Measurements from ENCODE around the gene NRL.

The NRL gene

DNA sequence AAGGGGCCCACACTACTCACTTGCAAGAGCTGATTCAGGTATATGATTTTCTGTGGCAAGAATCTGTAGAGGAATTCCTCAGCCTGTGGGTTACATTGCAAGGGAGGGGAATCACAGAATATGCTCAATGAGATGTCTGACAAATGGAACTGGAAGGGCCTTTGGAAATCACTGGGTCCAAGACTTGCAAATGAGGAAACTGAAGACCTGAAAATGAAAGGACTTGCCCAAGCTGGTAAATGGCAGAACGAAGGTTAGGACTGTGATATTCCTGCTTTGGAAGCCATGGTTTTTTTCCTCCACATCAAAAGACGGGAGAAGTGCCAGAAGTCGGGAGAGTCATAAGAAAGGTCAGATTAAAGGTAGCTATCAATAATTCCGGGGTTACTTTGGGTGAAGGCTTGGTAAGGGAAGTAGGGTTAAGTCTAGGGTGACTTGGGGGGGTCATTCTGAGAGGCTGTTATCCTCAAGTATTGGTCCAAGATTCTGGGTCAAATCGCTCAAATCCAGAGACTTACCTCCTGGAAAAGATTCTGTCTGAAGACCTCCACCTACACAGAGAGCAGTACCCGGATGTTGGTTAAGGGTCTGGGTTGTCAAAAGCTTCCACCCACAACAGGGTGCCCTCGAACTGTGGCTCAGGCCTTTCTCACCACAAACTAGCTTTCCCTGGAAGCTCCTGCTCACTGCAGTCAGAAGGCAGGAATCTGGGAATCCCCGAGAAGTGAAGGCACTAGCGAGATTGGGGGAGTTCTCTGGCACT lies 31.1 kb upstream of the NRL start:
- no peak for DNase-seq
- Histone ChIP-seq H3K9me3 (ENCODE audit: severe bottlenecking) (no peaks in the 10 kb centered on the region), H3K4me3 (ENCODE audit: low read depth, low read length) (peak overlapping the region; percentile 60), H3K27me3 (ENCODE audit: insufficient read depth, low read depth, severe bottlenecking) (no peaks in the 10 kb centered on the region), H3K36me3 (peaks cover 40% of the 10 kb centered on the region), H3K27ac (peak overlapping the region; percentile 76)
- TF ChIP-seq, protein P1, sequence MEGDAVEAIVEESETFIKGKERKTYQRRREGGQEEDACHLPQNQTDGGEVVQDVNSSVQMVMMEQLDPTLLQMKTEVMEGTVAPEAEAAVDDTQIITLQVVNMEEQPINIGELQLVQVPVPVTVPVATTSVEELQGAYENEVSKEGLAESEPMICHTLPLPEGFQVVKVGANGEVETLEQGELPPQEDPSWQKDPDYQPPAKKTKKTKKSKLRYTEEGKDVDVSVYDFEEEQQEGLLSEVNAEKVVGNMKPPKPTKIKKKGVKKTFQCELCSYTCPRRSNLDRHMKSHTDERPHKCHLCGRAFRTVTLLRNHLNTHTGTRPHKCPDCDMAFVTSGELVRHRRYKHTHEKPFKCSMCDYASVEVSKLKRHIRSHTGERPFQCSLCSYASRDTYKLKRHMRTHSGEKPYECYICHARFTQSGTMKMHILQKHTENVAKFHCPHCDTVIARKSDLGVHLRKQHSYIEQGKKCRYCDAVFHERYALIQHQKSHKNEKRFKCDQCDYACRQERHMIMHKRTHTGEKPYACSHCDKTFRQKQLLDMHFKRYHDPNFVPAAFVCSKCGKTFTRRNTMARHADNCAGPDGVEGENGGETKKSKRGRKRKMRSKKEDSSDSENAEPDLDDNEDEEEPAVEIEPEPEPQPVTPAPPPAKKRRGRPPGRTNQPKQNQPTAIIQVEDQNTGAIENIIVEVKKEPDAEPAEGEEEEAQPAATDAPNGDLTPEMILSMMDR (IDR thresholded peaks at IDR 0.05; ENCODE audit: low read depth, low read length) = no peak

DNA sequence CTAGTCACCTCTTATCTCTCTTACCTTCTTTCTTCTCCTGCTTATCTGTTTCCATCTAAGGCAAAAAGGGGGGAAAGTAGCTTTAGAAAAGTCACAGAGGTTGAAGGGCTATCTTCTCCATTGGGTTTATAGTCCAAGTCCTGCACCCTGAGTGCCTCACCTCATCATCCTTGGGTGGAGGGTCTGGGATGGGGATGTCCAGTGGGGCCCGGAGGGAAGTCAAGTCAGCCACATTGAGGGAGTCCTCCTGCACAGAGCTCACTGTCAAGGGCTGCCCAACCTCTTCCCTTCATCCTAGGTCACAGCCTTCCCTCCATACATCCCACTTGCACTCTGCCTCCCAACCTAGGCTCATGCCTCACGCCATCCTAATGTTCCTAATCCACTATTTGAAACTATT lies 30.5 kb upstream of the NRL start:
- no peak overlapping the region for H3K27ac ChIP-seq

DNA sequence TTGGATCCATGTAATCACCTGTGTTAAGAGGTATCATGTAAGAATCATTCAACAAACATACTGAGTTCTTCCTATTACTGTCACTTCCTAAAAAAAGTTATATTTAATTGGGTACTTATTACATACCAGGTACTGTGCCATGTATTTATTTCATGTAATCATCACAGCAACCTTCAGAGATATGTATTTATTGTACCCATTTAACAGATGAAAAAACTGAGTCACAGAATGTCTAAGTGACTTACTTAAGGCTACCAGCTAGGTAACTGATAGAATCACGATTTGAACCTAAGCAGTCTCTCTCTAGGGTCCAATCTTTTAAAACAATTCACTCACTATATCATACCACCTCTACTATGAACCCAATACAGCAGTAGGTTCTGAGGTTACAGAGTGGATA lies 29.7 kb upstream of the NRL start:
- Histone ChIP-seq H3K27ac (no peak overlapping the region), H3K9me3 (ENCODE audit: severe bottlenecking) (no peaks in the 10 kb centered on the region), H3K36me3 (peaks cover 32% of the 10 kb centered on the region), H3K4me3 (ENCODE audit: low read depth, low read length) (no peak overlapping the region), H3K27me3 (ENCODE audit: insufficient read depth, low read depth, severe bottlenecking) (no peaks in the 10 kb centered on the region)
- DNase-seq = no peak
- TF ChIP-seq, protein P1 (IDR thresholded peaks at IDR 0.05; ENCODE audit: low read depth, low read length) = no peak

More for the DNA sequence above, 30.5 kb upstream of the NRL start:
- Histone ChIP-seq H3K4me3 (ENCODE audit: low read depth, low read length) (no peak overlapping the region), H3K9me3 (ENCODE audit: severe bottlenecking) (no peaks in the 10 kb centered on the region), H3K27me3 (ENCODE audit: insufficient read depth, low read depth, severe bottlenecking) (no peaks in the 10 kb centered on the region), H3K36me3 (peaks cover 35% of the 10 kb centered on the region)
- DNase-seq = no peak
- TF ChIP-seq, protein P1 (IDR thresholded peaks at IDR 0.05; ENCODE audit: low read depth, low read length) = no peak

DNA sequence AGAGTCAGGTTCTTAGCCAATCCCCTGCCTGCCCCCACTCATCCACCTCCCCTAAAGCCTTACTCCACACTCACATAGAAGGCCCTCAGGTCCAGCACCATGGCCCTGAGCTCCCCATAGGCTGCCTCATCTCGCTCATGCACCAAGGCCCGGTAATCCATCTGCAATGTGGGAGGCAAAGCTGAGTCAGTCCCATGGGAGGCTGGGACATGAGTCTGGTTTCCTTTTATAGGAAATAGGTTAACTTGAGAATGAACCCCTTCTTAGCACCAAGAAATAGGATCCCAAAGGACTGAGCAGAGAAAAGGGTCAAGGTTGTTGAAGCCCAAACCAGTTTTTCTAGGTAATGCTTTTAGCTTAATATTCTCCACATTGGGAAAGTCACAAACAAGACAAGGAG lies 28.8 kb upstream of the NRL start:
- H3K36me3 ChIP-seq = peaks cover 32% of the 10 kb centered on the region
- H3K27ac ChIP-seq = no peak overlapping the region
- DNase-seq = no peak
- TF ChIP-seq, protein P1 (IDR thresholded peaks at IDR 0.05; ENCODE audit: low read depth, low read length) = no peak
- H3K27me3 ChIP-seq (ENCODE audit: insufficient read depth, low read depth, severe bottlenecking) = no peaks in the 10 kb centered on the region
- no peaks in the 10 kb centered on the region for H3K9me3 ChIP-seq (ENCODE audit: severe bottlenecking)
- H3K4me3 ChIP-seq (ENCODE audit: low read depth, low read length) = no peak overlapping the region

DNA sequence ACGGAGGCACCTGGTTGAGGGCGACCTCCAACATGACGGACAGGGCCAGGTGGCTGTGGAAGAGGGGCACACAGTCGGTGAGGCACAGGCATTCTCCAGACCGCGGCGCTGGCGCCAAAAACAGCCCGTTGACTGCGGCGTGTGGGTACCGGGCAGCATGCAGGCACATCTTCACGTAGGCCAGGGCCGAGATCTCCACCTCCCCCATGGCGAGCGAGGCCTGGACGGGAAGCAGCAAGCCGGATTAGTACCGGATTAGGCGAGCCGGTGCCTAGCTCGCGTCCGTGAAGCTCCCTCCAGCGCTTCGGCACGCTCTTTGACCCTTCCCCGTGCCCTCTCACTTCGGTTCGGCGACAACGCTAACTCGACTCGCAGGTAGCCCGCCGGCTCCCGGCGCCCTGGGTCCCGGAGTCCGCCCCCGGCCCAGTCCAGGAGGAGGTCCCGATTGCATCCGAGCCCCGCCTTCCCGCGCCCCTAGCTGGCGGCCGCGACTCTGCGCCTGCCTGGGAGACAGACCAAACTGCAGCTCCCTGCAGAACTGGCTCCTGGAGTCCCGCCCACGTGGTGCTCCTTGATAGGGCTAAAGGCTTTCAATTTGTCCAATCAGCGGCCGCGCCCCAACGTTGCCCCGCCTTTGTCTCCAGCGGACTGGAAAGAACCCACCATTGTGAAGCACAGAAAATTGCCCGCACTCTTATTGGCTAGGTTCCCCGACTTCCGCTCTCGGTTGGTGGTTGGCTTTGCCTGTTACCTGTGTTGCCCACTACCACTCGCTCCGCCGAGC lies 26.5 kb upstream of the NRL start, which contains the start of gene EMC9:
Gene EMC9 (minus strand): TSS at position 495 of the 784 bp plus-strand sequence. CDS start 287 bp downstream, at position 208.
- H3K27ac ChIP-seq = peak within 1 kb of the TSS; percentile 96
- H3K36me3 ChIP-seq = peaks cover 44% of the 10 kb centered on the region
- peak; percentile 100 for DNase-seq
- no peaks in the 10 kb centered on the region for H3K27me3 ChIP-seq (ENCODE audit: insufficient read depth, low read depth, severe bottlenecking)
- peak within 1 kb of the TSS; percentile 87 for H3K4me3 ChIP-seq (ENCODE audit: low read depth, low read length)
- TF ChIP-seq, protein P1 (IDR thresholded peaks at IDR 0.05; ENCODE audit: low read depth, low read length) = peak; percentile 39
- no peaks in the 10 kb centered on the region for H3K9me3 ChIP-seq (ENCODE audit: severe bottlenecking)

All from WERI-Rb-1 (cell line).